ENCODE data around the gene DLL4.
"Not testable (repeated sequence)": the region's sequence is repeated elsewhere in the genome, so short reads cannot be mapped to it uniquely, and the experiment has no call there.

DLL4 gene

GRCh38 chr15:40941528-40942336, 12.6 kb downstream of the DLL4 start:
- DNase-seq (ENCODE audit: low read depth in 2 of 2): peak in 1 of 2 donors; percentile 43

- no peak for DNase-seq (ENCODE audit: low read depth in 2 of 2)
Measured at GRCh38 chr15:40942337-40942854, 13.3 kb downstream of the DLL4 start.

DNA sequence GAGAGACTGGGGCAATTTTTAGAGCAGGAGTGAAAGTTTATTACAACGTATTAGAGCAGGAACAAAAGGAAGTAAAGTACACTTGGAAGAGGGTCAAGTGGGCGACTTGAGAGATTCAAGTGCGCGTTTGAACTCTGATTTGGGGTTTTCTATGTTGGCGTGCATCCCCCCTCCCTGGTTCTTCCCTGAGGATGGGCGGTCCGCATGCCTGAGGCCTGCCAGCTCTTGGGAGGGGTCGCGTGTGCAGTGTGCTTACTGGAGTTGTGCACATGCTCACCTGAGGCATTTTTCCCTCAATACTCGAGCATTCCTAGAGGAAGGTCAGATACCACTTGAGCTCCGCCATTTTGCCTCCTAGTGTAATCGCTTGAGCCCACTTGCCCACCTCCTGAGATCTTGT, 13.7 kb downstream of the DLL4 start:
- no peak for DNase-seq (ENCODE audit: low read depth in 2 of 2)

DNA sequence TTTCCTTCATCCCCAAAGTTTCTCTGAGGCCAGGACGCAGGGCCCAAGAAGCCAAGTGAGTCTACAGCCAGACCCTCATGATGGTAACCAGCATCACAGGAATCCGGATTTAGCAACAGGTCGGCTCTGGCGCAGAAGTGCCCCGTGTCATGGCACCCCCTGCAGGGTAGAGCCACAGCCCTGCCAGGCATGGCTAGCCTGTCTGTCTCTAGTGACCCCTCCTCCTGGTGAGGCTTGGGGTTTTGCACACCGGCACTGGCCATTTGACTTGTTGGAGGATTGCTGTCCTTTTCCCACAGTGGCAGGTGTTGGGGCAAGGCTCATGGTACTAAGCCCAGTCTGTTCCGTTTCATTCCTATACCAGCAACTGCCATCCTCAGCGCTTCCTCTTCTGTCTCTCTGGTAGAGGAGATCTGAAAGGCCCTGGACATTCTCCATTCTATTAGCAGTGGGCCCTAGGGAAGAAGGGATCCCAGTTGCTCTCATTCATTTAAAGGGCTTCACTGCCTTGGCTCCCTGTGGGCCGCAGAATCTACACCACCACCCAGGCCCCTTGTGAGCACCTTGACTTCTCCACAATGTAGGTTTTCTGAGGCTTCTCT, 14.7 kb downstream of the DLL4 start:
- DNase-seq (ENCODE audit: low read depth in 2 of 2): no peak

DNA sequence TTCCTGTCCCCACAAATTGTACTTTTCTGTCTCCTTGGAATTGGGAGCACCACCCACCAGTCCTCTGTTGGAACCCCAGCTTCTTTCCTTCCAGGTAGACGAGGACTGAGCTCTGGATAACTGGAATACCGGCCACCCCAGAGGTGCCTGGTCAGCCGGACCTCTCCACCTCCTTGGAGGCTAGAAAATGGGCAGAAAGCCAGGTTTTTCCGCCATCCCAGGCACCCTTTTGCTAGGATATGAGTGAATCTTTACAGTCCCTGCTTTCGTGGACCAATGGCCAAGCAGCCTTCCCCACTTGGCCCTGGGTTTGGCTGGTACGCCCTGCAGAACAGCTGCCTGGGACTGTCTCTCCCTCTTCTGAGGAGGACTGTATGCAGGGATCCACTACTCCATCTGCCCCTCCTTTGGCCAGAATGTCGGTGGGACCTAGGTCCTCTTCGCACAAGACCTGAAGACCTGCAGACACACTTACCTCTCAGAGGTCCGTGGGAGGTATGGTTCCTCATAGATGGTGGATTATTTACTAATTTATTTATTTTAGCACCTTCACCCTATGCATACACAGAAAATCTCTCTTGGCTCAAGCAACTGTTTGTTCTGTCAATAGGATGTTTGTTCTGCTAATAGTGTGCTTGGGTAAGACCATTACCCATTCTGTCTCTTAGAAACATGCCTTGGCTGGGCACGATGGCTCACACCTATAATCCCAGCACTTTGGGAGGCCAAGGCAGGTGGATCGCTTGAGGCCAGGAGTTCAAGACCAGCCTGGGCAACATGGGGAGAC, 15.6 kb downstream of the DLL4 start:
- DNase-seq (ENCODE audit: low read depth in 2 of 2): no peak

DNA sequence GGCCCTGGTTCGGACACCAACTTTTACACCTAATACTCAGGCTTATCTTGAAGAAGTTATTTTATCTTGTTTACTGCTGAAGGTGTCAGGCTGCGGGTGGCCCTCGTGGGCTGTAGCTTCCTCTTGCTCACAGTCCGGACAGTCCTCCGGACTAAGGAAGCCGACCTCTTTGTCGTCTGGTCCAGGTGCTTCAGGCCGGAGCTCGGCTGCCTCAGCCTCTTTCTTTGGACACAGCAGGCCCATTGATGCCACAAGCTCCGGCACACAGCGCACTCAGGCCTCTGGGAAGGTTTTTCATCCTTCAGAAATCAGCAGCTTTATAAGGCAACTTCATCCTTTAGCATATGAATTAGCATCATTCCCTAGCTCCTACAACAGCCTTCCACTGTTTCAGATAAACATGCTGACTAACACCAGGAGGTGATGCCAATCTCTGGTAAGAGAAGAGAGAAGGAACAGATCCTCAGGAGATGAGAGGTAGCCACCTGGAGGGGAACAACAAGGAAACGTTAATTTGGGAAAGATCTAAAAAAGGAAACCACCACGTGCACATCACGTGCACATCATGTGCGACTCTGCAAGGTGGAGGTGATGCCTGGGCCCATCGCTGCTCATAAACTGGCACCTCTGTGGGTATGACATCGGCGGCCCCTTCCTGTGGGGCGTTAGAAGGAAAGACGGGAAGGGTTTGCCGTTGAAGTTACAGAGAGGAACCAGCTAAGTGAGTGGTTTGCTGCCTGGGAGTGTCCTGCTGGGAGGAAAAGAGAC, 19.8 kb downstream of the DLL4 start:
- no peak for DNase-seq (ENCODE audit: low read depth in 2 of 2)

DNA sequence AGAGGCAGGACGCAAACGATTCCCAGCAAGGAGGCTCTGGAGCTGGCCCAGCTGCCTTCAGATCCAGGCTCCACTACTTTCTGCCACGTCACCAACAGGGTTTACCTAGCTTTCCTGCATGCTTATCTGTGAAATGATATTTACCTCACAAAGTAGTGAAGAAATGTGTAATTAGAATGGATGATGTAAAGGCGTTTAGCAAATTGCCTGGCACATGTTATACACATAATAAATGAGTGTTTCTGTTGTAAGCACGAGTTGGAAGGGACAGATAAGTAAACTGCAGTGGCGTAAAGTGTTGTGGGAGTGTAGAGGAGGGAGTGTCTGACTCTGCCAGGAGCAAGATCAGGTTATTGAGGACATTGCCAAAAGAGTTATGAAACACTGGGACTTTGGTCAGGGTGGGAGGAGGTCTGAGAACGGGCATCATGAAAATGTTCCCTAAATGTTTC, 20.6 kb downstream of the DLL4 start:
- DNase-seq (ENCODE audit: low read depth in 2 of 2): no peak

DNA sequence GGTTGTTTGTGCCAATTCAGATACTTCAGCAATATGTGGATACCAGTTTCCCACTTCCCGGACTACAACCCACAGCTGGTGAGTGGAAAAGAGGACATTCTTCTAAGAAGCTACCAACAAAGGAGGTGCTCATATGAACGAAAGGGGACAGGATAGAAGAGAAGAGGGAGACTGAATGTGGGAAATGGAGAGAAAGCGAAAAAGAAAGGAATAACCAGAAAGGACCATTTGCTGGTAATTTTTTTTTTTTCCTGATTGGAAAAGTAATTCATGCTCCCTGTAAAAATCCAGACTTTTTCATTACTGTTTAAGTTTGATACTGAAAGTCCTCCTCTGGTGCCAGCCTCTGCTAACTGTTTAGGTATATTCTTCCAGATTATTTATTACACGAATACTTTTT, 22.6 kb downstream of the DLL4 start:
- DNase-seq (ENCODE audit: low read depth in 2 of 2): no peak

DNA sequence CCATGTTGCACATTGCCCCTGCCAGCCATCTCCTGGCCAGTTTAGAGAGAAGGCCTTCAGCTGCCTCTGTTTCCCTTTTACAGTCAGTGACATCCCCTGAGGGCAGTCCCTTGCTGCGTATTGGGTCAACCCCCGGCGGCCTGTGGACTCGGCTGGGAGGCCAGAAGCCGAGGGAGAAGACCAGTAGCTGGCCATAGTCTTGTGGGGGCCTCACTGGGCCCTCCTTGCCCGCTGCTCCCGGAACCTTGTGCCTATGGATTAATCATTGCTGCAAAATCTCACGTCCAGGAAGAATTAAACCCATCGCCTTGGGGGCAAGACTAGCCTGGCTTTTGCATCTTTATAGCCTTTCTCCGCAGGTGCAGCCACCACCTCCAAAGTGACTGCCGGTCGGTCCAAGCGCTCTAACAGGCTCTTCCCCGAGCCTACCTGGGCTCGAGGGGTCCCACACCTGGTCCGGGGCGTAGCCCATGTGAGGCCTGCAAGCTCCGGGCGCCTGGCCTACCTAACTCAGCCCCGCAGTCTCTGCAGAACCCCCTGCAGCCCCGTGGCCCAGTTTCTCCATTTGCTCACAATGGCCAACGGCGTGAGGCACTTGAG, 23.3 kb downstream of the DLL4 start:
- DNase-seq (ENCODE audit: low read depth in 2 of 2): no peak

- peak; percentile 93 to 95 for DNase-seq (ENCODE audit: low read depth in 2 of 2)
Measured at GRCh38 chr15:40952901-40953712, 24.0 kb downstream of the DLL4 start, which contains the start of gene CHAC1. CHAC1 (plus strand) TSS chr15:40953471; CDS start chr15:40953584, 113 bp downstream.

- DNase-seq (ENCODE audit: low read depth in 2 of 2): no peak
Measured at GRCh38 chr15:40953713-40954074, 24.6 kb downstream of the DLL4 start.

GRCh38 chr15:40954158-40954848, 25.2 kb downstream of the DLL4 start:
- not testable (repeated sequence) for DNase-seq (ENCODE audit: low read depth in 2 of 2)

DNA sequence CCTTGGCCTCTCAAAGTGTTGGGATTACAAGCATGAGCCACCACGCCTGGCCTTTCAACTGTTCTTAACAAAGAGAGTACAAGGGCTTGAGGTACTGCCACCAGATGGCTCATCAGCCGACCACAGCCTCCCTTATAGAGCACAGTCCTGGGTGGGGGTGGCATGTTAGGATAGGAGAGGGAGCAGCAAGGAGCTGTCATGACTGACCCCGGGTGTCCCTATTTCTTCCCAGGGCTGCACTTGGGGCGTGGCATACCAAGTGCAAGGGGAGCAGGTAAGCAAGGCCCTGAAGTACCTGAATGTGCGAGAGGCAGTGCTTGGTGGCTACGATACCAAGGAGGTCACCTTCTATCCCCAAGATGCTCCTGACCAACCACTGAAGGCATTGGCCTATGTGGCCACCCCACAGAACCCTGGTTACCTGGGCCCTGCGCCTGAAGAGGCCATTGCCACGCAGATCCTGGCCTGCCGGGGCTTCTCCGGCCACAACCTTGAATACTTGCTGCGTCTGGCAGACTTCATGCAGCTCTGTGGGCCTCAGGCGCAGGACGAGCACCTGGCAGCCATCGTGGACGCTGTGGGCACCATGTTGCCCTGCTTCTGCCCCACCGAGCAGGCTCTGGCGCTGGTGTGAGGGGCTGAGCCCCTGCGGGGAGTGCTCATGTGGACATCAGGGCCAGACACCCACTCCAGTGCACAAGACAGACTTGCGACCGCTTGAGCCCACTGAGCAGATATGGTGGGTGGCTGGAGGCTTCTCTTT, 26.2 kb downstream of the DLL4 start:
- no peak for DNase-seq (ENCODE audit: low read depth in 2 of 2)

DNA sequence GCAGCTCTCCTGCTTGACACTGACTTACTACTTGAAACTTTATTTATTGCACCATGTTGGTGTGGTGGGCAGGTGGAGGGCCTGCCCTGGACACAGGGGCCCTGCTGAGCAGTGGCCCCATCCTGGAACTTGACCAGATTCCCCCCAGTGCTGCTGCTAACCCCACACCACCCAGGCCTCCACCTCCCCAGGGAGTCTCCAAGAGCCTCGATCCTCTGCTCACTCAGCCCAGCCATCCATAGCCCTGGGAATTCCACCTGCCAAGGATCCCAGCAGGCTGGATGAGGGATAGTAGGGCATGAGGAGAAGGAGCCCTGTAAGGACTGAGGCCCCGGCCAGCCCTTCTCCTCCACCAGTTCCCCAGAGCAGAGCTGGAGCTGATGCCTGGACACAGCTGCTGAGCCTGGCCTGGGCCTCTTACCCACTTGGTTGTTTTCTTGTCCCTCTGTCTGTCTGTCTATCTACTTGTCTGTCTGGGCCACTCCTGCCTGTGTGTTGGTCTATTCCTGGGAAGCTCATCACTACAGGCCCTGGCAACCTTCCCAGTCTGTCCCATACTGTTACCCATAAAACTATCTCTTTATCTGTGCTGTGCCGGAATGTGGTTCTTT, 26.9 kb downstream of the DLL4 start:
- no peak for DNase-seq (ENCODE audit: low read depth in 2 of 2)

GRCh38 chr15:40956541-40956982, 27.4 kb downstream of the DLL4 start:
- no peak for DNase-seq (ENCODE audit: low read depth in 2 of 2)

DNA sequence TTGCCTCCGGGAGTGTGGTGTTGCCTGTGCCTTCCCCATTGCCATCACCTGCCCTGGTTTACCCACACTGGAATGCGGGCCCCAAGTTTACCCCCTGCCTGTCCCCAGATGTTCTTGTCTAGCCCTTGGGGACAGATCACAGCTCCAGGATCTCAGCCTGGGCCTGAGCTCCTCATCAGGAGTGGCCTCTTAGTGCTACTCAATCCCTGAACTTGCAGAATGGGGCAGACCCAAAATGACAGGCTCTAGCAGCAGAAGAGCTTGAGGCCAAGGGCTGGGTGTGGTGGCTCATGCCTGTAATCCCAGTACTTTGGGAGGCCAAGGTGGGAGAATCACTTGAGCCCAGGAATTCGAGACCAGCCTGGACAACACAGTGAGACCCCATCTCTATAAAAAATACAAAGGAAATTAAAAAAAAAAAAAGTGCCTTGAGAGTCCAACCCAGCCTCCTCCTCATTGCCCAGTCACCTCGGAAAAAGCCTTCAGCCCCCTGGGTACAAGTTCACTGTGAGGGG, 28.0 kb downstream of the DLL4 start:
- DNase-seq (ENCODE audit: low read depth in 2 of 2): no peak

DNA sequence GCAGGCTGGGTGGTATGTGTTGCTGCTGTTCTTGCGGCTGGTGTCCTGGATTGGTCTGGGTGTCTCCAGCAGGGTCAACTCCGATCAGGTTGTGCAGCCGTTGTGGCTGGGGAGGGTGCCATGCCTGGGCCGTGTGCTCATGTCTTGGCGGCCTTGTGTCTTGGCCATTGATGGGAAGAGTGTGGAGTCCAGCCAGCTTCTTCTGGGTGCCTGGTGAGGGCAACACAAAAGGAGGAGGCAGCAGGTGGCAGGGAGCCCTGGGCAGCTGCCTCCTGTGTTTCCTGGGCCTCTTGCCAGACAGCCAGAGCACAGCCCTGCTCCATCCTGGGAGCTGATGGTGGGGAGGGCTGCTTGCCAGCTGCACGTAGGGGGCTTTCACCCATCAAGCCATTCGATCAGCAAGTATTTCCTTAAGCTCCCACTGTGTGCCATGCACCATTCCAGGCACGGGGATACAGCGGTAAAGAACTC, 28.5 kb downstream of the DLL4 start:
- no peak for DNase-seq (ENCODE audit: low read depth in 2 of 2)

- DNase-seq (ENCODE audit: low read depth in 2 of 2): no peak
Measured at GRCh38 chr15:40958146-40958545, 29.0 kb downstream of the DLL4 start.

Data from stimulated activated CD8-positive, alpha-beta memory T cell treated with anti-CD3 and anti-CD28 coated beads, Interleukin-15, amount 100 ng/mL, for 4 hours (primary cell).